Measurements from ENCODE around the gene ZNF664.

DNA sequence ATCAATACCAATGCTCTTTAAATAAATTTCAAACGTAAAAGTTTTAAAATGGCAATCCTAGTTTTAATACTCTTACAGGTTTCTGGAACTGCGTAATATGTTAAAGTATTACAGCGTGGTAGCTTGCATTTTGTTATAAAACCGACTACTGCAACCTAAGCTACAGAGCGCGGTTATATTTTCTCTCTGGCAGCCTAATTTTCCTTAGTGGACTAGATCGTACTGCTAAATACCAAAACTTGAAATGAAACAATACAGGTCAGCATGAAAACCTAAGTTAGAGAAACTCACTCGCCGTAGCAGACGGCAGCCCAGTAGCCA is 1.6 kb upstream of the ZNF664 start:
- no peak for TF ChIP-seq POLR2A (IDR thresholded peaks at IDR 0.05)
- TF ChIP-seq, protein P1, sequence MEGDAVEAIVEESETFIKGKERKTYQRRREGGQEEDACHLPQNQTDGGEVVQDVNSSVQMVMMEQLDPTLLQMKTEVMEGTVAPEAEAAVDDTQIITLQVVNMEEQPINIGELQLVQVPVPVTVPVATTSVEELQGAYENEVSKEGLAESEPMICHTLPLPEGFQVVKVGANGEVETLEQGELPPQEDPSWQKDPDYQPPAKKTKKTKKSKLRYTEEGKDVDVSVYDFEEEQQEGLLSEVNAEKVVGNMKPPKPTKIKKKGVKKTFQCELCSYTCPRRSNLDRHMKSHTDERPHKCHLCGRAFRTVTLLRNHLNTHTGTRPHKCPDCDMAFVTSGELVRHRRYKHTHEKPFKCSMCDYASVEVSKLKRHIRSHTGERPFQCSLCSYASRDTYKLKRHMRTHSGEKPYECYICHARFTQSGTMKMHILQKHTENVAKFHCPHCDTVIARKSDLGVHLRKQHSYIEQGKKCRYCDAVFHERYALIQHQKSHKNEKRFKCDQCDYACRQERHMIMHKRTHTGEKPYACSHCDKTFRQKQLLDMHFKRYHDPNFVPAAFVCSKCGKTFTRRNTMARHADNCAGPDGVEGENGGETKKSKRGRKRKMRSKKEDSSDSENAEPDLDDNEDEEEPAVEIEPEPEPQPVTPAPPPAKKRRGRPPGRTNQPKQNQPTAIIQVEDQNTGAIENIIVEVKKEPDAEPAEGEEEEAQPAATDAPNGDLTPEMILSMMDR (IDR thresholded peaks at IDR 0.05) = no peak
